GM18508 (cell line): ENCODE results near the gene SLC25A1.
"Not testable (repeated sequence)": the region's sequence is repeated elsewhere in the genome, so short reads cannot be mapped to it uniquely, and the experiment has no call there.

Experiments used
- ATAC-seq: cut with Tn5 transposase; IDR thresholded peaks from one replicate; pipeline ENCODE4 v1.9.1; 2021; ENCODE audit warnings: moderate number of reproducible peaks; ENCODE audit not compliant: insufficient read depth, unreplicated experiment

Gene SLC25A1

DNA sequence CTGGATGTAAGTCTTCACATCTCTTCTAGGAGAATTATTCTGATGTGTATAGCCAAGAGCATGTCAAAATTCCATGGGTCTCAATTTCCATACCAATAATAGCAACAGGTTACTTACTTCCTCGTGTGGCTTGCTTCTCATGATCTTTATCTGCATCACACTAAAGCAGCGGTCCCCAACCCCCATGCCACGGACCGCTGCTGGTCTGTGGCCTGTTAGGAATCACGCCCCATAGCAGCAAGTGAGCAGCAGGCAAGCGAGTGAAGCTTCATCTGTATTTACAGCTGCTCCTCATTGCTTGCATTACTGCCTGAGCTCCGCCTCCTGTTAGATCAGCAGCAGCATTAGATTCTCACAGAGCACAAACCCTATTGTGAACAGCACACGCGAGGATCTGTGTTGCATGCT, 28.9 kb upstream of the SLC25A1 start:
- ATAC-seq = no peak

GRCh38 chr22:19206287-19206686, 27.8 kb upstream of the SLC25A1 start:
- ATAC-seq = no peak

GRCh38 chr22:19204640-19205039, 26.1 kb upstream of the SLC25A1 start:
- ATAC-seq = no peak

DNA sequence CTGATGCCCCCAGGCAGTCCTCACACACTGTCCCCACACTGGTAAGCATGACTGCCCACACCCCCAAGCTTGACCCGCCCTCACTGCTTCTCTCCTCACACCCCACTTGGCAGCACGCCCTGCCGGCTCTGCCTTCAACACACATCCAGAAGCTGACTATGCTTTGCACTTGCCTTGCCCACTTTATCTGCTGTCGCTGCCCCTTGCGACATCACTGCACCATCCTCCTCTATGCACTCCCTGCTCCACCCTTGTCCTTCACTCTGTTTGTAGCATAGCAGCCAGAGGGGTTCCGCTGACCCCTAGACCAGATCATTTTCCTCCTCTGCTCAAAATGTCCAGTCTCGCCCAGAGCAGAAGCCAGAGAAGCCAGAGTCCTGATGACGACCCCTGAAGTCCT, 25.3 kb upstream of the SLC25A1 start:
- ATAC-seq = no peak

- not testable (repeated sequence) for ATAC-seq
These were observed 24.3 kb upstream of the SLC25A1 start for GRCh38 chr22:19202799-19203186.

DNA sequence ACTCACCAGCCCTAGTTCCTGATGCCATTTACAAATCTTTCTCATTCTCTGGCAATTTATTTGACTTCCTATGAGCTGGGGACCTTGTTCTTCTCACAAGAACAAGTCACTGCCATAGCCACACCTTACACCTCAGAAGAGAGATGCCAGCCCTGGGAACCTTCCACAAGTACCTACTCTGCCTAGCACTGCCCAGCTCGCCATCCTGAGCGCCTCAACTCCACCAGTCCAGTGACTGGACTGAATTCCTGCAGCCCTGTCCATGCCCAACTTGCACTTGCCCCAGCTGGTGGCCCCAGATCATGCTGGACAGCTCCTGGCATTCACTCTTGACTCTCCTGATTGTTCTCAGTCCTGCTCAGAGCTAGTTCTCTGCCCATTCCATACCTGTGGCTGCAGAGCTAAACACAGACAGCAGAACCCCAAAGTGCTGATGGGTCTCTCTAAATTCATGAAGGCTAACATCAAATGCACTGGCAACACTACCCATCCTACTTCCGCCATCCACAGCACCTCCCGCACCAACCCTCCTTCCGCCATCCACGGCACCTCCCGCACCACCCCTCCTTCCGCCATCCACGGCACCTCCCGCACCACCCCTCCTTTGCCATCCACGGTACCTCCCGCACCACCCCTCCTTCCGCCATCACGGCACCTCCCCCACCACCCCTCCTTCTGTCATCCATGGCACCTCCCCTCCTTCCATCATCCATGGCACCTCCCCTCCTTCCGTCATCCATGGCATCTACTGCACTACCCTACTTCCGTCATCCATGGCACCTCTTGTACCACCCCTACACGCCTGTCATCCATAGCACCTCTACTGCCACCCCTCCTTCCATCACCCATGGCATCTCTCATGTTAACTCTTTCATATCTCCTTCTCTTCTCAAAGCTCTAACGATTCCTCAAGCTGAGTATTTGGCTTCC, 23.6 kb upstream of the SLC25A1 start:
- ATAC-seq = no peak

DNA sequence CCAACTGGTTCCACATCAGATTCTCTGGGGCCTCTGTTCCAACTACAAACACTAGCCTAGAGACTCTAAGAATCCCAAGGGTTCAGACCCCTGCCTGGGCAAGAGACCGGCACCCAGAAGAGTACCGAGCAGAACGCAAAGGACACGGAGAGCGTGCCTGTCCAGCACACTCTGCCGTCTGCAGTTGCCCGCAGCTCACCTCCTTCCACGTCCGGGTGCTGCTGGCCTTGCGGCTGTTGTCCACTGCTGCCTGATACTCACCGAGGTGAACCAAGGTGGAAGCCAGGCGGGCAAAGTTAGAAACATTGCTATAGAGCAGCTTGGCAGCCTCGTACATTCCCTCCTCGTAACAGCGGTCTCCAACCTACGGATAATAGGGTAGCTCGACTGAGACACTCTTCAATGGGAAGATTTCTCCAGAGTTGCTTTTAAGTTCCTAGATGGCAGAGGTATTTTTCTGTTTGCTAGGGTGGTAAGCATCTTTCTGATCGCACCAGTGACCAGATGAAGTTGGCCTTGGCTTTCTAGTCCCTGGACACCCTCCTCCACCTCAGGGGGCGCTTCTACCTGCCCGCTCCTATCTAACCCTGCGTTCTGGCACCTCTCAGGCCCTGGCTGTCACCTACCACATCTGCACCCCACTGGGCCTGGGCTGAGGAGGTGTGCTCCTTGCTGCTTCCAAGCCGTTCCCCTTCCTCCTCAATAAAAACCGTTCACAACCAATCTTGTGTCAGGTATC, 22.8 kb upstream of the SLC25A1 start:
- no peak for ATAC-seq

DNA sequence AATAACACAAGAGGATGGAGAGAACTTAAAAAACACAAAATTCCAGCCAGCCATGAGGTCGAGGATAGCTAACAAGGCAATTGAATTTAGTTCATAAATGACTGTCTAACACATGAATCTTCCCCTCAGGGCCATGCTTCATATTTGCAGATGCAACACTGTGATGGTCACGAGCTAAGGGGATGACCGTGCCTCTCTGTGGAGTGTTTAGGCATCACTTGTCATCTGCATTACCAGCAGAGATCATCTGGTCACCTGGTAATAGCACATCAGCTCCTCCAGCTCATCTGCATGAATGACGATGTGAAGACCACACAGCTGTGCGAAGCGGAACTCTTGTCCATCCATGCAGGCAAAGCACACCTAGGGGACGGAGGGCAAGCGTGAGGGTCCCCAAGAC, 20.9 kb upstream of the SLC25A1 start:
- no peak for ATAC-seq

DNA sequence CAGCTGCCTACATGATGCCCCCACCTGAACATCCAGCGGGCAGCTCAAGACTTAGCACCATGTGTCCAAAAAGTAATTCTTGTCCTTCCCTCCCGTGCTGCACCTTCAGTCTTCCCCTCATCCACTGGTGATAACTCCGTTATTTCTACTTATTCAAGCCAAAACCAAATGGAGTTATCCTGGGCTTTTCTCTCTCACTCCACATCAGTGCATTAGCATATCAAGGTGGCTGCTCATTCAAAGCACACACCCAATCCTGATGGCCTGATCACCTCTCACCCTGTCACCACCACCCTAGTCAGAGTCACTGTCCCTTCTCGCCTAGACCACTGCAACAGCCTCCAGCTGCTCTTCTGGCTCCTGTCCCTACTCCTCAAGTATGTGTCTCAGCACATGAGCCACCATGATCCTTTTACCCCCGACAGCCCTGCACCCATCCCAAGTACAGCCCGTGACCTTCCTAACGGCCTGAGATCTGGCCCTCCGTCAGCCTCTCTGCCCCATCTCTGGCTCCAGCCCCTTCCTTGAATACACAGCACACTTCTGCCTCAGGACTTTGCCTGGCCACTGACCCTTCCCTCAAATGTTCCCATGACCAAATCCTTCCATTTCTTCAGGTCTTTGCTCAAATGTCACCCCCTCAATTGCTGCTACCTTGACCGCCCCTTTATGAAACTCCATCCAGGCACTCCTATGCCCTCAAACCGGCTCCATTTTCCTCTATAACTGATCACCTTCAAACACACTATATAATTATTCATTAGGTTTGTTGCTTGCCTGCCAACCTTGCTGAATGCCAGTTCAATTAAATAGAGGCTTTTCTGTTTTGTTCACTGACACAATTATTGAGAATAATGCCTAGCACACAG, 19.7 kb upstream of the SLC25A1 start:
- no peak for ATAC-seq

DNA sequence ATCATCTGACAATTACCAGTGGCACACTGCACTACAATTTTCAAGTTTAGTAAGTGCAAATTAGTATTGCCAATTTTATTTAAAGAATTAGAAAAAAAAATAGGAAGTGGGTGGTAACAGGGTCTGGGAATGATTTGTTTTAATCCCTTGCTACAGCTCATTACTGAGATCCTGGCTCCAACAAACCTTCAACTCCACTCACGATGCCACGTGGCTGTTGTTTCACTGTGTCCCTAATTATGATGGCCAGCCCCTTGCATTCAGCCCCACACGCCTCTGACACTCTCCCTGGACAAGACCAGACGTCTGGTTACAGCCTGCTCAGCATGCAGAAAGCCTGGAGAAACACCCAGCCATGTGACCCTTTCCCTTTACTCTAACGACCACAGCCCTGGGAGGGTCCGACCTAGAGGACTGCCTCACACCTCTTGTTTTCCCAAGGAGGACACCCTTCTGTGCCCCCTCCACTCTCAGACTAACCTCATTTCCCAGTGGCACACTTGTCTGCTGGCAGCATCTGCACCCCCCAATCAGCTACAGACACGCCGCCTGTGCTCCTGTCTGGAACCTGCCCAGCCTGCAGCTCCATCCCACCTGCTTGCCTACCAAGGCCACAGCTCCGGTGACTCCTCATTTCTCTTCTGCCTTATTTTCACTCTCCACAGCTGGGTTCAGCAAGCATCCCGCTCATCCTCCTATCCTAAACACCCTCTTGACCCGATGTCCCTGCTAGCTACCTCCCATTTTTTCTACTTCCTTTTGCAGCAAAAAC, 18.5 kb upstream of the SLC25A1 start:
- ATAC-seq = no peak

DNA sequence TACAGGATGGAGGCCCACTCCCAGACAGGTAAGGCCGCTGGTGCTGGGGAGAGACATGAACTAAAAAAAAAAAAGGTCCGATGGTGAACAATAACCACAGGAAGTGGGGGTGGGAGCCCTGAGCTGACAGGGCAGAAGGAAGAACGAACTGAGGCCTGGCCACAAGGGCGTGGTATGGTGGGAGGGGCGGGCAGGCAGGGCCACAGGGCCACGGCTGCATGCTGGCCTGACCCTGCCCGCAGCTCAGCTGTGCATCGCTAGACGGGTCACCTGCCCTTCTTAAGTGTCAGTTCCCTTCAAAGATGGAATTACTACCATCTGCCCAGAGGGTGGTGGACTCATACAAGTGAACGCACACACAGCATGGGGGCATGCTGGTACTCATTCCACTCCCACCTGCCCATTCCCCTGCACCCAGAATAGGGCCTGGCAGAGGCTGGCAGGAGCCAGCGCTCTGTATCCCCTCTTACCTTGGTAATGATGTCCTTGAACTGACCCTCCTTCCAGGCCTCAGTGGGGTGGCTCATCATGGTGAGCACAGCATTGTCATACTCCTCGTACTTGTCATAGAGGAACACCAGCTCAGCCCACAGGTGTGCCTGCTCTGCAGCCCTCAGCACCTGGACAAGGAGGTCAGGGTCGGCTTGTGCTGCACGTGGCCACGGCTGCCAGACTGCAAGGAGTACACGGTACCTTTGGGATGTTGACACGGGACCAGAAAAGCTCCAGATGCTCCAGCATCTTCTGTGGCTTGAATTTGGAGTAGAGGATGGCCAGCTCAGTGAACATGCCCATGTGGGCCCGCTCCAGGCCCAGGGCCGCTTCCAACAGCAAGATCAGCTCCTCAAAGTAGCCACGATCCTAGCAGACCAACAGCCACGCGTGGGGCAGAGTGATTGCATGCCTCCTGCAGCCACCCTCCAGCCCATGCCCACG, 17.5 kb upstream of the SLC25A1 start:
- no peak for ATAC-seq

DNA sequence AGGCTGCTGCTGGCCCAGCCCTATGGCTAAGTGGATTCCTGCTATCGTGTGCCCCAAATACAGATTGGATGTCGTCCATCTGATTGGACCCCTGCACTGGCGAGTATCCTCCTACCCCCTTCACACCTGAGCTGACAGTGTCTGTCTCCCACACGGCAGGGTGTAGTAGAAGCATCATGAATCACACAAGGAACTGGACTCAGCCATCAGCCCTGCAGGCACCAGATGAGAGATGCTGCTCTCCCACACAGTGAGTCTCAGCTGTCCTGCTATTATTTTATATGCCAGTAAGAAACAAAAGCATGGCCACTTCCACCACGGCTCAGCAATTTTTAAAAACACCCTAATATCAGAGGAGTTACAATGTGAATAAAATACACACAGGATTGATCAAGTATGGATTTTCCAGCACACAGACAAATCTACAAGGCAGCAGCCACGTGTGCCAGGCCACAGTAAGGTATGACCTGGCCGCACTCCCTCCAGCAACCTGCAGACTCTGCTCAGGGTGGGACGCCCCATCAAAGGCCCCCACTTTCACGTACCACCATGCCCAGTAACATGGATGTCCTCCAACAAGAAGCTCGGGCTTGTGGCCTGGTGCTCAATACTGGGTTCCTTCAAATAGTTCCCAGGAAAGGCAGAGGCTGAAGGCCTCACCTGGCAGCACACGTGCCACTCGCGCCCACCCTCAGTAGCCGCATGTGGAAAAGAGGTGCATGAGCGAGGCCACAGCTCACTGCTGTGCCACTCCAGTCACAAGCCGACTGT, 16.4 kb upstream of the SLC25A1 start:
- no peak for ATAC-seq

GRCh38 chr22:19193879-19194278, 15.3 kb upstream of the SLC25A1 start:
- no peak for ATAC-seq

GRCh38 chr22:19187716-19188563, 9.4 kb upstream of the SLC25A1 start:
- ATAC-seq = no peak

DNA sequence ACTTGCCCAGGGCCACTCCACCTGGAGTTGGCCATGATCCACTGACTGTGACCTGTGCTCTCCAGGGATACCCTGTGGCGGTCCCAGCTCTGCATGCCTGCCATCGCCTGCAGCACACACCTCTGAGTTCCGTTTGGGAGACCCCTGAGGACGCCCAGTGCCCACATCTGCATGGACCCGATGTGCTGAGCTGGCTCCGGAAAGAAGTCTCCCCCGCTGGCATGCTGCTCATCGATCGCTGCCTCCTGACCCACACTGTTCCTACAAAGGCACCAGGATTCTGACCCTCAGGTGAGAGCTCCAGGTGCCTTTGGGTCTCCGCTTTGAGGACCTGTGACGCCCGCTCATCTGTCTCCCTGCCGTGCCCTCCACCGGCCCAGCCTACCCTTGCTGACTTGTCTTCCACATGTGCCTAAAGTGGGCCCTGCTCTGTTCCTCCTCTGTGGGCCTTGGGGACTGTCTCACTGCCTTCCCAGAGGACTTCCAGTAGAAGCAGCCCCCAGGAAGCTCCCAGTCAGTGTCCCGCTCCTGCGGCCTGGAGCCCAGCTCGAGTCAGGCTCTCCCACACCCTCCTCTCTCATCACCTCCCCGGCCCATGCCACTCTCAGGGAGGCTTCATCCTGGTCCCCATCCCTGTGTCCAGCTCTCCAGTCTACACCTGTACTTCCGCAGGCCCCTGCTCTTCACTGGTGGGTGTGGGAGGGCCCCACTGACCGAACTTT, 5.9 kb upstream of the SLC25A1 start:
- ATAC-seq = no peak

- no peak for ATAC-seq
These were observed 4.7 kb upstream of the SLC25A1 start for GRCh38 chr22:19183216-19183615.
